HEK293 (cell line): ENCODE data around the gene SAMD14.

Source experiments
- CTCF ChIA-PET: fragments of 350-600 bp; formaldehyde crosslinking; extraction: SDS; loops from one replicate; lab custom pipeline; 2021; ENCODE audit warnings: antibody characterized with exemption; lab: Yijun Ruan, JAX
- POLR2A ChIA-PET: fragments of 300-600 bp; formaldehyde crosslinking; extraction: SDS; loops from one replicate; lab custom pipeline; 2020; ENCODE audit warnings: antibody characterized with exemption, inconsistent platforms; lab: Yijun Ruan, JAX
- H3K27ac ChIP-seq: fragments of 200-500 bp; sonication (Bioruptor generic); 2 replicates; pipeline ENCODE4 v1.5.1; 2014; ENCODE audit warnings: low read depth, low read length, control low read depth, inconsistent platforms; ENCODE audit errors: extremely low read depth
- H3K36me3 ChIP-seq, 2 experiments: fragments of 200-500 bp in 1 of 2; sonication (Bioruptor generic) in 1 of 2; 1 replicate in 1 of 2; 2 replicates in 1 of 2; pipeline ENCODE4 v1.5.1; 2014 to 2017; ENCODE audit warnings: inconsistent platforms in 2 of 2, low read length in 2 of 2; ENCODE audit not compliant: control insufficient read depth in 2 of 2, insufficient read depth in 1 of 2
- H3K4me1 ChIP-seq: fragments of 200-500 bp; sonication (Bioruptor generic); 2 replicates; pipeline ENCODE4 v1.5.1; 2014; ENCODE audit warnings: mild to moderate bottlenecking, low read length, inconsistent platforms; ENCODE audit not compliant: control insufficient read depth, insufficient read depth
- H3K4me3 ChIP-seq: 2 replicates; pipeline ENCODE4 v1.5.1; 2011; ENCODE audit warnings: low read depth, mild to moderate bottlenecking, control low read depth, low read length, moderate library complexity
- H3K9me3 ChIP-seq: fragments of 200-500 bp; sonication (Bioruptor generic); 2 replicates; pipeline ENCODE4 v1.5.1; 2014; ENCODE audit warnings: low read depth, low read length, inconsistent platforms; ENCODE audit not compliant: control insufficient read depth, insufficient read depth
- BCL6B ChIP-seq: fragments of 450-650 bp; formaldehyde crosslinking; IDR thresholded peaks from 2 replicates; pipeline ENCODE4 v1.5.1; 2017; ENCODE audit warnings: missing biosample characterization, missing genetic modification characterization
- KLF10 ChIP-seq: fragments of 450-650 bp; IDR thresholded peaks from 2 replicates; pipeline ENCODE4 v1.5.1; 2018; ENCODE audit warnings: missing biosample characterization, mild to moderate bottlenecking, missing genetic modification characterization
- MYNN ChIP-seq: fragments of 450-650 bp; formaldehyde crosslinking; IDR thresholded peaks from 2 replicates; pipeline ENCODE4 v1.5.1; 2016; ENCODE audit warnings: missing biosample characterization, missing genetic modification characterization, borderline replicate concordance
- OVOL3 ChIP-seq: fragments of 450-650 bp; formaldehyde crosslinking; IDR thresholded peaks from 2 replicates; pipeline ENCODE4 v1.5.1; 2016; ENCODE audit warnings: missing biosample characterization, missing genetic modification characterization
- SALL2 ChIP-seq: fragments of 450-650 bp; formaldehyde crosslinking; IDR thresholded peaks from 2 replicates; pipeline ENCODE4 v1.5.0; 2017; ENCODE audit warnings: missing biosample characterization, mild to moderate bottlenecking, missing genetic modification characterization, borderline replicate concordance
- YY1 ChIP-seq: fragments of 450-650 bp; formaldehyde crosslinking; IDR thresholded peaks from 2 replicates; pipeline ENCODE4 v1.5.1; 2018; ENCODE audit warnings: missing biosample characterization, missing genetic modification characterization
- ZBTB49 ChIP-seq: fragments of 450-650 bp; formaldehyde crosslinking; IDR thresholded peaks from 2 replicates; pipeline ENCODE4 v1.5.1; 2016; ENCODE audit warnings: missing biosample characterization, missing genetic modification characterization, low read depth
- ZNF324 ChIP-seq: fragments of 450-650 bp; formaldehyde crosslinking; IDR thresholded peaks from 2 replicates; pipeline ENCODE4 v1.5.1; 2016; ENCODE audit warnings: missing biosample characterization, missing genetic modification characterization
- ZNF404 ChIP-seq: fragments of 450-650 bp; formaldehyde crosslinking; IDR thresholded peaks from 2 replicates; pipeline ENCODE4 v1.5.1; 2017; ENCODE audit warnings: missing biosample characterization, missing genetic modification characterization
- ZNF423 ChIP-seq: fragments of 450-650 bp; formaldehyde crosslinking; IDR thresholded peaks from 2 replicates; pipeline ENCODE4 v1.5.1; 2016; ENCODE audit warnings: missing biosample characterization, missing genetic modification characterization
- ZNF518A ChIP-seq: fragments of 450-650 bp; formaldehyde crosslinking; conservative IDR thresholded peaks from 2 replicates; pipeline ENCODE4 v1.5.1; 2016; ENCODE audit warnings: low read depth, missing biosample characterization, missing genetic modification characterization
- ZNF530 ChIP-seq: fragments of 450-650 bp; formaldehyde crosslinking; IDR thresholded peaks from 2 replicates; pipeline ENCODE4 v1.5.1; 2016; ENCODE audit warnings: low read depth, missing biosample characterization, missing genetic modification characterization
- ZNF549 ChIP-seq: fragments of 450-650 bp; IDR thresholded peaks from 2 replicates; pipeline ENCODE4 v1.5.1; 2018; ENCODE audit warnings: missing biosample characterization, missing genetic modification characterization, mild to moderate bottlenecking, inconsistent platforms, moderate library complexity
- ZNF629 ChIP-seq: fragments of 450-650 bp; formaldehyde crosslinking; IDR thresholded peaks from 2 replicates; pipeline ENCODE4 v1.5.1; 2017; ENCODE audit warnings: missing biosample characterization, missing genetic modification characterization
- ZNF645 ChIP-seq: fragments of 450-650 bp; formaldehyde crosslinking; IDR thresholded peaks from 2 replicates; pipeline ENCODE4; 2016; ENCODE audit warnings: missing biosample characterization, missing genetic modification characterization
- ZNF664 ChIP-seq: fragments of 450-650 bp; formaldehyde crosslinking; IDR thresholded peaks from 2 replicates; pipeline ENCODE4 v1.5.1; 2016; ENCODE audit warnings: missing biosample characterization, missing genetic modification characterization
- ZNF670 ChIP-seq: fragments of 450-650 bp; formaldehyde crosslinking; IDR thresholded peaks from 2 replicates; pipeline ENCODE4 v1.5.1; 2016; ENCODE audit warnings: missing biosample characterization, missing genetic modification characterization, low read depth
- ZNF768 ChIP-seq: fragments of 450-650 bp; formaldehyde crosslinking; IDR thresholded peaks from 2 replicates; pipeline ENCODE4 v1.5.1; 2018; ENCODE audit warnings: missing biosample characterization, mild to moderate bottlenecking, missing genetic modification characterization
- ZNF843 ChIP-seq: fragments of 450-650 bp; formaldehyde crosslinking; IDR thresholded peaks from 2 replicates; pipeline ENCODE4 v1.5.1; 2016; ENCODE audit warnings: missing biosample characterization, missing genetic modification characterization
- ZSCAN23 ChIP-seq: fragments of 450-650 bp; formaldehyde crosslinking; IDR thresholded peaks from 2 replicates; pipeline ENCODE4 v1.5.1; 2016; ENCODE audit warnings: missing biosample characterization, missing genetic modification characterization

SAMD14 gene

GRCh38 chr17:50072130-50072529 lies 57.8 kb downstream of the SAMD14 start:
- CTCF ChIA-PET: interaction anchor here (0.7 to 2.8 kb wide), 2 partner anchors 9 to 22 kb away, joined by 3 to 9 read pairs; no protein-coding TSS in a partner anchor

GRCh38 chr17:50071692-50072091 lies 58.3 kb downstream of the SAMD14 start:
- ChIA-PET CTCF (interaction anchor here (2.8 kb wide), 1 partner anchor 22 kb away, joined by 9 read pairs; no protein-coding TSS in a partner anchor), POLR2A (no interaction called here)
- Histone ChIP-seq H3K4me3 (no peak overlapping the region), H3K27ac (no peak overlapping the region), H3K4me1 (no peaks in the 10 kb centered on the region), H3K9me3 (no peaks in the 10 kb centered on the region)
- TF ChIP-seq ZNF645 (tag by site-specific recombination): no peak
- TF ChIP-seq BCL6B (tag by site-specific recombination): no peak
- TF ChIP-seq ZNF768 (tag by site-specific recombination): no peak
- TF ChIP-seq KLF10 (tag by site-specific recombination): no peak
- no peak for TF ChIP-seq ZNF423 (tag by site-specific recombination)
- TF ChIP-seq ZNF404: no peak
- TF ChIP-seq ZNF549 (tag by site-specific recombination): peak; percentile 88; the same call in 1 of the 2 replicates
- TF ChIP-seq, all 188 proteins: peak for 1
- peaks cover 0 to 29% of the 10 kb centered on the region in 2 experiments; a peak in 1 of 3 replicates for H3K36me3 ChIP-seq

More at GRCh38 chr17:50072130-50072529, 57.8 kb downstream of the SAMD14 start:
- no peaks in the 10 kb centered on the region for H3K9me3 ChIP-seq
- H3K4me1 ChIP-seq: no peaks in the 10 kb centered on the region
- no peak for TF ChIP-seq ZNF518A
- TF ChIP-seq OVOL3 (tag by site-specific recombination): no peak
- no peak for TF ChIP-seq ZBTB49 (tag by site-specific recombination)
- TF ChIP-seq ZNF324: no peak
- TF ChIP-seq ZNF670: no peak
- TF ChIP-seq ZNF664 (tag by site-specific recombination): no peak
- TF ChIP-seq SALL2 (tag by site-specific recombination): no peak
- no peak for TF ChIP-seq ZNF843 (tag by site-specific recombination)
- TF ChIP-seq ZSCAN23 (tag by site-specific recombination): no peak
- no peak for TF ChIP-seq ZNF629 (tag by site-specific recombination)
- no peak for TF ChIP-seq YY1 (tag by site-specific recombination)
- TF ChIP-seq MYNN (tag by site-specific recombination): no peak
- no peak for TF ChIP-seq ZNF530 (tag by site-specific recombination)
- peaks cover 0 to 31% of the 10 kb centered on the region in 2 experiments; a peak in 1 of 3 replicates for H3K36me3 ChIP-seq
- POLR2A ChIA-PET: no interaction called here
- H3K4me3 ChIP-seq: no peak overlapping the region
- no peak overlapping the region for H3K27ac ChIP-seq
